Activated CD4-positive, alpha-beta memory T cell treated with anti-CD3 and anti-CD28 coated beads for 36 hours (primary cell): Measurements from ENCODE around the gene ATP8A2. TPM values are rescaled to one million over a fixed set of nuclear protein-coding genes. Genes with fewer than 3 reads are reported as not detected.
"Not testable (repeated sequence)": the region's sequence is repeated elsewhere in the genome, so short reads cannot be mapped to it uniquely, and the experiment has no call there.

Experiments
- CTCF ChIA-PET: fragments of 350-600 bp; sonication (Branson Sonifier 250); formaldehyde crosslinking; loops from one replicate; lab custom pipeline; 2021; ENCODE audit warnings: antibody characterized with exemption, inconsistent platforms; lab: Charles Lee
- POLR2A ChIA-PET: fragments of 350-600 bp; sonication (Branson Sonifier 250); formaldehyde crosslinking; loops from one replicate; lab custom pipeline; 2021; ENCODE audit warnings: antibody characterized with exemption; lab: Charles Lee
- DNase-seq: peaks from one replicate; pipeline ENCODE4 v3.0.0-alpha.2; 2020
- H3K27ac Mint-ChIP-seq: one replicate; pipeline ENCODE4 v1.8.0; 2021; ENCODE audit warnings: mixed read lengths
- H3K27me3 Mint-ChIP-seq: one replicate; pipeline ENCODE4 v1.8.0; 2021; ENCODE audit warnings: mixed read lengths
- H3K36me3 Mint-ChIP-seq: one replicate; pipeline ENCODE4 v1.8.0; 2021; ENCODE audit warnings: mixed read lengths
- H3K4me1 Mint-ChIP-seq: one replicate; pipeline ENCODE4 v1.8.0; 2021; ENCODE audit warnings: low read depth, mixed read lengths
- H3K4me3 Mint-ChIP-seq: one replicate; pipeline ENCODE4 v1.8.0; 2021; ENCODE audit warnings: mild to moderate bottlenecking, mixed read lengths
- H3K9me3 Mint-ChIP-seq: one replicate; pipeline ENCODE4 v1.8.0; 2021; ENCODE audit warnings: mixed read lengths
- intact Hi-C: fragments of 100-400 bp; cut with micrococcal nuclease; formaldehyde crosslinking; loops from one replicate; pipeline ENCODE4 v1.15.1; 2023
- total RNA-seq, 2 experiments: library from RNA; stranded (reverse); gene quantifications; one replicate each; pipeline ENCODE4 v1.2.3, GENCODE V29; 2021

ATP8A2 gene
- total RNA-seq, 2 experiments from 2014 or later, result 0.22 to 0.29 TPM

DNA sequence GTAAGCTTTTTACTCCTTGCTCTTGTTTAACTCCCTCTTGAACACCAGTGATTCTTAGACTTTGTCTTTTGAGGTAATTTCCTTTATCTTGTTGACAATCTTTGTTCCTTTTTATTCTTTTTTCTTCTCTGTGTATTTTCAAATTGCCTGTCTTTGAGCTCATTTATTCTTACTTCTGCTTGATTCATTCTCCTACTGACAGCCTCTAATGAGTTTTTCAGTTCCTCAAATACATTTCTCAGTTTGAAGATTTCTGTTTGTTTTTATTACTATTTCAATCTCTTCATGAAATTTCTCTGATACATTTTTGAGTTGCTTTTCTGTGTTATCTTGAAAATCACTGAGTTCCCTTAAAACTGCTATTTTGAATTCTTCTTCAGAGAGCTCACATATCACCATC lies 154.1 kb downstream of the ATP8A2 start:
- Mint-ChIP-seq H3K36me3 (no peaks in the 10 kb centered on the region), H3K27ac (no peak overlapping the region), H3K9me3 (peaks cover 24% of the 10 kb centered on the region), H3K4me3 (no peak overlapping the region), H3K4me1 (no peaks in the 10 kb centered on the region), H3K27me3 (peaks cover 19% of the 10 kb centered on the region)
- no peak for DNase-seq
- intact Hi-C loops, result no loop called here
- ChIA-PET CTCF (interaction anchor here (1.0 kb wide), 1 partner anchor 15 kb away, joined by 3 read pairs; no protein-coding TSS in a partner anchor), POLR2A (no interaction called here)

DNA sequence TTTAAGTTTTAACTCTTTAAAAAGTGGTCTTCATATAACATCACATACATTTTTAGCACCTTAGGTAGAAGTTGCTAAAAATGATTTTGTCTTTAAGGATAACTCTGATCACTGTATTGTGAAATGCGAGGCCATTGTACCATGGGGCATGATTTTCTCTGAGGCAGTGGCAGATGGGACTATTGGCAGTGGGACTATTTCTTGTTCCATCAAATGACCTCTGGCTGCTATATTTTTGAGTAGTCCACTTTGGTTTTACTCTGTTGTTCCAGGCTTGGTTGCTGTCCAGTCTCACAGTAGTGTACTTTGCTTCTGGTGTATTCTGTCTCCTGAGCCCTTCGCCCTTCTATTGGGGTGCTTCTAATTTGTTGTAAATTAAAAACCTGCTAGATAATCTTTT lies 156.5 kb downstream of the ATP8A2 start:
- Mint-ChIP-seq H3K36me3 (no peaks in the 10 kb centered on the region), H3K4me3 (no peak overlapping the region), H3K27me3 (peaks cover 16% of the 10 kb centered on the region), H3K27ac (no peak overlapping the region), H3K4me1 (no peaks in the 10 kb centered on the region), H3K9me3 (peaks cover 24% of the 10 kb centered on the region)
- no peak for DNase-seq
- ChIA-PET POLR2A (no interaction called here), CTCF (no interaction called here)
- intact Hi-C loops, result no loop called here

DNA sequence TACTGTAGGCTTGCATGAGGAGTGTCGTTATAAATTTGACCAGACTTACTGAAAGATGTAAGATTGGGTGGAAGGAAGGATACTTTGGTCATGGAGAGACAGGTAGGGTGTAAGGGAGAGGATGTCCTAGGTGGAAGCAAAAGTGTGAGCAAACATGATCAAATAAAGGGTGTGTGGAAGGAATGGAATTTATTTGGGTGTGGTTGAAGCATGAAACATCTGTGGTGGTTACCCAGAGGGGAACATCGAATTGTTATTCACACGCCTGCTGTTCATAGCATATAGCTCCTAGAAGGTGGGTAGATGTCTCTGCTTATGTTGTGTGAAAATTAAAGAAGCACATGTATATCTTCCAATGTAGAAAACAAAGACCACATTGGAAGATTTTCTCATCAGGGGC lies 157.7 kb downstream of the ATP8A2 start:
- no peaks in the 10 kb centered on the region for H3K36me3 Mint-ChIP-seq
- DNase-seq, result no peak
- no peaks in the 10 kb centered on the region for H3K4me1 Mint-ChIP-seq
- H3K9me3 Mint-ChIP-seq, result peaks cover 19% of the 10 kb centered on the region
- intact Hi-C loops, result no loop called here
- H3K4me3 Mint-ChIP-seq, result no peak overlapping the region
- ChIA-PET CTCF (no interaction called here), POLR2A (no interaction called here)
- H3K27me3 Mint-ChIP-seq, result peaks cover 17% of the 10 kb centered on the region
- no peak overlapping the region for H3K27ac Mint-ChIP-seq

DNA sequence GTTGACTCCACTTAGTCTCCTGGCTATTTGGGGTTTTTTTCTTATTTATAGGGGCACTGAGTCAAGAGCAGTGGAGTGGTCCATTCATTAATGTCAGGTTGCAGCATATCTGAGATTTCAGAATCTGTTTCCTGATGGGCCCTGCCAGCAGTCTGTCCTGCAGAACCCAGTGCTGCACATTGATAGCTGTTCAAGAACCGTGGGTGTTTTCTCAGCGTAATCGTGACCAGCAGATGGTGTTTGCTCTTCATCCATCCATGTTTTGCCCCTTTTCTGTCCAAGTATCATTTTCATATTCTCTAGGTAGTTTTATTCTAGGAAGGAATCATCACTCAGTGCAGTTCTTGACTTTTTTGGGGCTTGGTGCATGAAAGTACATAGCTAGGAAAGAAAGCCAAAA lies 166.5 kb downstream of the ATP8A2 start:
- Mint-ChIP-seq H3K4me1 (no peaks in the 10 kb centered on the region), H3K27ac (no peak overlapping the region), H3K9me3 (no peaks in the 10 kb centered on the region), H3K27me3 (peaks cover 16% of the 10 kb centered on the region), H3K4me3 (no peak overlapping the region), H3K36me3 (no peaks in the 10 kb centered on the region)
- no peak for DNase-seq
- POLR2A ChIA-PET, result no interaction called here
- intact Hi-C loops, result no loop called here
- CTCF ChIA-PET, result no interaction called here

DNA sequence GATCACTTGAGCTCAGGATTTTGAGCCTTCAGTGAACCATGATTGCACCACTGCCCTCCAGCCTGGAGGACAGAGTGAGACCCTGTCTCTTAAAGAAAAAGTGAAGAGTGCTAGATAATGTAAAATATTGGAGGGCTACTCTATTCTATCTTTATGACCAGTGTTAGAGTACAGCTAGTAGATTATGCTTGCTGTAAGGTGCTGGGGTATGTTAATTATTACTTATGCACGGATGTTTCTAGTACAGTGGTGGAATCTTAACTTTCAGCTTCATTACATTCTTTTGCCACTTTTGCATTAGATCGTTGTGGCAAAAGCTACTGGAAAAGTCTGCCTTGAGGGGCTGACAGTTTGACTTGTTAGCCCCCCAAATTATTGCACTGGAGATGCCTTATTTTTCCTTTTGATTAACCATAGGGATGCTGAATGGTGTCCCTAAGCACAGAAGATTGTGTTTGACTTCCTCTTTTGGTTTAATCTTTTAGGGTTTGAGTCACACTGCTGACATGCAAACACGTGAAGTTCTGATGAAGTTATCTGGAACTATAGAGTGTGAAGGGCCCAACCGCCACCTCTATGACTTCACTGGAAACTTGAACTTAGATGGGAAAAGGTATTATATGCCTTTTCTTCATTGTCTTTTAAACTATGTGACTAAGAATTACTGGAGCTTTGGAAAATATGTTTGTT lies 169.8 kb downstream of the ATP8A2 start:
- peaks cover 14% of the 10 kb centered on the region for H3K27me3 Mint-ChIP-seq
- intact Hi-C loops, result no loop called here
- H3K4me3 Mint-ChIP-seq, result no peak overlapping the region
- POLR2A ChIA-PET, result no interaction called here
- no peak overlapping the region for H3K27ac Mint-ChIP-seq
- no peak for DNase-seq
- H3K9me3 Mint-ChIP-seq, result no peaks in the 10 kb centered on the region
- CTCF ChIA-PET, result interaction anchor here (1.0 to 1.1 kb wide), 2 partner anchors 32 to 33 kb away, joined by 3 read pairs; no protein-coding TSS in a partner anchor
- H3K36me3 Mint-ChIP-seq, result no peaks in the 10 kb centered on the region
- no peaks in the 10 kb centered on the region for H3K4me1 Mint-ChIP-seq

DNA sequence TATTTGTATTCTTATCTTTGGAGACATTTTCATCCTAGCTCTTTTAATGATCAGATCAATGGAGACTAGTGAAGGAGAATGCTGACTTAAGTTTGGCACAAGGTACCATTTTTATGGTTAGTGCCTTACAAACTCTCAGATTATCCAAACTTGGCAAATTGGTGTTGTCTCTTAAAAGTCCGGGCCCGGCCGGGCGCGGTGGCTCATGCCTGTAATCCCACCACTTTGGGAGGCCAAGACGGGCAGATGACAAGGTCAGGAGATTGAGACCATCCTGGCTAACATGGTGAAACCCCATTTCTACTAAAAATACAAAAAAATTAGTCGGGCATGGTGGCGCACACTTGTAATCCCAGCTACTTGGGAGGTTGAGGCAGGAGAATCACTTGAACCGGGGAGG lies 177.2 kb downstream of the ATP8A2 start:
- H3K4me1 Mint-ChIP-seq, H3K4me3 Mint-ChIP-seq, intact Hi-C loops, DNase-seq, H3K27ac Mint-ChIP-seq, H3K27me3 Mint-ChIP-seq, H3K9me3 Mint-ChIP-seq, POLR2A ChIA-PET, CTCF ChIA-PET, H3K36me3 Mint-ChIP-seq: not testable (repeated sequence)

DNA sequence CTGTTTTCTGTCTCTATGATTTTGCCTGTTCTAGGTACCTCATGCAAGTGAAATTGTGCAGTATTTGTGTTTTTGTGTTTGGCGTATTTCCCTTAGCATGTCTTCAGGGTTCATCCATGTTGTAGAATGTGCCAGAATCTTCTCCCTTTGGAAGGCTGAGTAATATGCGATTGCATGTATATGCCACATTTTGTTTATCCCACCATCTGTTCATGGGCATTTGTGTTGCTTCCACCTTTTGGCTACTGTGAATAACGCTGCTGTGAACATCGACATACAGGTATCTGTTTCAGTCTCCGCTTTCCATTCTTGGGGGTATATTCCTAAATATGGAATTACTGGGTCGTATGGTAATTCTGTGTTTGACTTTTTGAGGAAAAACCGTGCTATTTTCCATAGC lies 190.0 kb downstream of the ATP8A2 start:
- ChIA-PET POLR2A (no interaction called here), CTCF (no interaction called here)
- intact Hi-C loops, result no loop called here
- Mint-ChIP-seq H3K9me3 (no peaks in the 10 kb centered on the region), H3K4me3 (no peak overlapping the region), H3K4me1 (no peaks in the 10 kb centered on the region), H3K27me3 (peaks cover 15% of the 10 kb centered on the region), H3K27ac (no peak overlapping the region), H3K36me3 (no peaks in the 10 kb centered on the region)
- no peak for DNase-seq

DNA sequence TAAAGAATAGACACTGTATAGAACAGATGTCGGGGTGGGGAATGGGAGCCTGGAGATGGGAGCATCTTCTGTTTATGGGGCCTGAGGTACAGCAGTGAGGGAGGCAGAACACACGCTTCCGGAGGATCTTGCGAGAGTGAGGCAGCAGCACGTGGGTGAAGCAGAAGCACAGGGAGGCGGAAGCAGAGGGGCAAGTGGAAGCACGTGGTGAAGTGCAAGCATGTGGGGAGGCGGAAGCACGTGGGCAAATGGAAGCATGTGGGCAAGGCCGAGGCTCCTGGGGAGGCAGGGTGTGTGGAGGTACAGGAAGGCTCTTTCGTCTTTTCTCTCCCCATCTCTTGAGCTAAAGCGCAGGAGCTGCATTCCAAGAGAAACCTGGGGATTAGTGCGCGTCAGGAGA lies 198.4 kb downstream of the ATP8A2 start:
- no peak for DNase-seq
- POLR2A ChIA-PET, result no interaction called here
- H3K27ac Mint-ChIP-seq, result no peak overlapping the region
- peaks cover 24% of the 10 kb centered on the region for H3K27me3 Mint-ChIP-seq
- no peaks in the 10 kb centered on the region for H3K4me1 Mint-ChIP-seq
- H3K36me3 Mint-ChIP-seq, result no peaks in the 10 kb centered on the region
- CTCF ChIA-PET, result no interaction called here
- intact Hi-C loops, result no loop called here
- H3K4me3 Mint-ChIP-seq, result no peak overlapping the region
- H3K9me3 Mint-ChIP-seq, result no peaks in the 10 kb centered on the region

DNA sequence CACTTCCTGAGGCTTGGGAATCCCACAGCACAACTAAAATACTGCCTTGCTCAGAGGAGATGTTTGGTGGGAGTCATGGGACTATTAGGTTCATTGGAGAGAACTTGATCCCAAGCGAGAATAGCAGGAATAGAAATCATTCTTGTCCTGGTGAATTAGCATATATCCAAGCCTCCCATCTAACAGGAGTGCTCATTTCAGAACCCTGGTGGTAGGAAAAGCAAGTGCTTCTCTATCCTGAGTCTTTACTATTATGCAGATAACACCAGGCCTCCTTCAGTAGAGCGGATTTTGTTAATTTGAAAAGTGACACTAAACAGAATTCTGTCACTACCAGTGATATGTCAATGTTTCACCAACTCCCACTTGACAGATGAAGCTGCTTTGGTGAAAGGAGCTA lies 199.5 kb downstream of the ATP8A2 start:
- ChIA-PET POLR2A (no interaction called here), CTCF (interaction anchor here (1.3 kb wide), 2 partner anchors 327 to 499 kb away, joined by 3 to 4 read pairs; no protein-coding TSS in a partner anchor)
- DNase-seq, result no peak
- Mint-ChIP-seq H3K4me3 (no peak overlapping the region), H3K27me3 (peaks cover 25% of the 10 kb centered on the region), H3K36me3 (no peaks in the 10 kb centered on the region), H3K4me1 (peaks cover 2% of the 10 kb centered on the region), H3K9me3 (no peaks in the 10 kb centered on the region), H3K27ac (no peak overlapping the region)
- intact Hi-C loops, result no loop called here

DNA sequence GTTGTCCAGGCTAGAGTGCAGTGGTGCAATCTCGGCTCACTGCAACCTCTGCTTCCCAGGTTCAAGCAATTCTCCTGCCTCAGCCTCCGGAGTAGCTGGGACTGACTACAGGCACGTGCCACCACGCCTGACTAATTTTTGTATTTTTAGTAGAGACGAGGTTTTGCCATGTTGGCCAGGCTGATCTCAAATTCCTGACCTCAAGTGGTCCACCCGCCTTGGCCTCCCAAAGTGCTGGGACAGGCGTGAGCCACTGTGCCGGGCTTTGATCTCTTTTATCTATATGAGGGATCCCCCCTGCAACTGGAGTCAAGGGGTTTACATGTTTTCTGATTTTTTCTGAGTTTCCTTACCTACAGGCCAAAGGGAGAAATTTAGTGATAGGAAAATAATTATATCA lies 200.4 kb downstream of the ATP8A2 start:
- H3K36me3 Mint-ChIP-seq, H3K4me3 Mint-ChIP-seq, intact Hi-C loops, H3K27ac Mint-ChIP-seq, POLR2A ChIA-PET, H3K4me1 Mint-ChIP-seq, H3K9me3 Mint-ChIP-seq, DNase-seq: not testable (repeated sequence)
- CTCF ChIA-PET, result interaction anchor here (1.3 kb wide), 2 partner anchors 326 to 499 kb away, joined by 3 to 4 read pairs; no protein-coding TSS in a partner anchor
- H3K27me3 Mint-ChIP-seq, result peaks cover 27% of the 10 kb centered on the region

DNA sequence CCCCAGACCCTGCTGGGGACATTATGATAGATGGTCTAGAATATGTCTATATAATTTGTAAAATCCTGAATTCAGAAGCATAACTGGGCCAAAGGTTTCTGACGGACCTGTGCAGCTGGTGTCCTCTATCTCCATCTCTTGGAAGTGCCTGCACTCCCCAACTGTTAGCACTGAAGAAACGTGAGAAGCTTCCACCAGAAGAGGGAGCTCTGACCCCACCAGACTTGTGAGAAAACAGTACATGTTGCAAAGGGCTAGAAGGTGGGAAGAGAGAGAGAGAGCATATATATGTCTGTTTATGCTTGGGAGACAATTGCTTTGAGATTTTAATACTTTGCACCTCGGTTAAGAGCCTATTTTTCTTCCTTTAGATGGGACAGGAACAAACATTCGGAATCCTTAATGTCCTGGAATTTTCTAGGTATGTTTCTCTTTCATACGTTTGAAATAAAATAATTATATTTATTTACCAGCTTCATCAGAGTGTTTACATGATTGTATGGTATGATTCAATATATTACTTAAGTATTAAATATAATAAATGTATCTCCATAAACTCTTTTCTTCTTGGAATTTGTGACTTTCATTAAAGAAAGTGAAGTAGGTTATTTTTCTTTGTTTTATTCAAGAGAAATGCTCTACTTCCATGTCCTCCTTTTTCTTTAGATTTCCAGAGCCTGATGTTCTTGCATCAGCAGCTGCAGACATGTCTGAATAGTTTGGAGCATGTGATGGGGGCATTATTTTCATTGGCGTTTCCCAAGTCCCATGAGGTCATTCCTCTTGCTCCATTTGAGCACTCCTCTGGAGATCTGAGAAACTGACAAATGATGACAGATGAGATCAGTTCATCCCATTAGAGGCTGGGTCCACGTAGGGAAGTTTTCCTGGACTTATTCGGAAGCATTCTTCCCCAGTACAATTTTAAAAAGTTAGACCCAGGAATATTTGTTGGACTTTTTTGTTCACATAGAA lies 202.9 kb downstream of the ATP8A2 start:
- ChIA-PET CTCF (interaction anchor here (0.6 to 2.0 kb wide), 22 partner anchors 9 to 1124 kb away, joined by 3 to 22 read pairs (median 3); no protein-coding TSS in a partner anchor), POLR2A (no interaction called here)
- Mint-ChIP-seq H3K4me3 (no peak overlapping the region), H3K9me3 (no peaks in the 10 kb centered on the region), H3K4me1 (peaks cover 2% of the 10 kb centered on the region), H3K36me3 (no peaks in the 10 kb centered on the region), H3K27me3 (peaks cover 35% of the 10 kb centered on the region), H3K27ac (no peak overlapping the region)
- peak; percentile 79 for DNase-seq
- intact Hi-C loops, result loop anchor here (1.0 kb wide), 2 partner anchors 488 to 498 kb away; no protein-coding TSS in a partner anchor

DNA sequence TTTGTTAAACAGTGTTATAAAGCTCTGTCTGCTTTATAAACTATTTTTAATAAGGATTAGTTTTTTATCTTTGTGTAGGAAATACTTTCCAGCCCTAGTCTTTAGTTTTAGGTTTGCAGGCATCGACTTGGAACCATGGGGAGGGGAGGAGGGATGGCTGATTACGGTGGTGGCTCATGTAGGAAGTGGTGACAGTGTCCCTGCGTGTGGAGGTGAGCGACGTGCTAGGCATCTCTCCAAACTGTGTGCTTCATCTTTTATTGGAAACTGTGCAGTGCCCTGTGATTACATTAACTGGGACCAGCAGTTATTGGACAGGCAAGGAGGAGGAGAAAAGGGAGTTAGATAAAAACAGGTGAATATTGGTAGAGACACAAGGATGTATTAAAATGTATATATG lies 203.8 kb downstream of the ATP8A2 start:
- POLR2A ChIA-PET, result no interaction called here
- H3K4me1 Mint-ChIP-seq, result peaks cover 2% of the 10 kb centered on the region
- no peaks in the 10 kb centered on the region for H3K36me3 Mint-ChIP-seq
- intact Hi-C loops, result no loop called here
- no peak overlapping the region for H3K4me3 Mint-ChIP-seq
- no peak overlapping the region for H3K27ac Mint-ChIP-seq
- CTCF ChIA-PET, result interaction anchor here (1.0 to 2.0 kb wide), 4 partner anchors 8 to 495 kb away, joined by 4 to 22 read pairs (median 6); no protein-coding TSS in a partner anchor
- DNase-seq, result no peak
- no peaks in the 10 kb centered on the region for H3K9me3 Mint-ChIP-seq
- peaks cover 31% of the 10 kb centered on the region for H3K27me3 Mint-ChIP-seq
